ENCODE data around the gene MOK. TPM values are rescaled to one million over a fixed set of nuclear protein-coding genes. Genes with fewer than 3 reads are reported as not detected.
A peak's percentile ranks its signal among the peaks of the same experiment; 100 is the strongest.

MOK gene
- total and polyA plus RNA-seq, 2 donors (not counting 1 experiment from before 2014, with no cell fraction given), result 4.3 to 4.7 TPM

- no peak overlapping the region for H3K4me2 ChIP-seq (ENCODE audit: extremely low read depth, insufficient read depth, low read length)
- no peaks in the 10 kb centered on the region for H3K79me2 ChIP-seq (ENCODE audit: control insufficient read depth, insufficient read depth, low read length)
- no peak overlapping the region for H3K4me3 ChIP-seq (replicated peaks in 1 of 4; ENCODE audit: control extremely low read depth in 1 of 4, insufficient read depth in 1 of 4, low read depth in 3 of 4, low read length in 4 of 4)
- no peak for TF ChIP-seq CTCF (conservative IDR thresholded peaks at IDR 0.05 in 1 of 2, IDR thresholded peaks at IDR 0.05 in 1 of 2; ENCODE audit: low read depth in 1 of 2, low read length in 2 of 2)
- no peak for TF ChIP-seq EZH2 (IDR thresholded peaks at IDR 0.05; ENCODE audit: low read length, missing control alignments)
- H3K36me3 ChIP-seq (ENCODE audit: control insufficient read depth, insufficient read depth, low read length), result no peaks in the 10 kb centered on the region
- H3K27me3 ChIP-seq (ENCODE audit: control insufficient read depth, insufficient read depth, low read length), result no peaks in the 10 kb centered on the region
- DNase-seq (ENCODE audit: low read depth in 2 of 2), result peak in 1 of 2 donors; percentile 22
- no peaks in the 10 kb centered on the region for H4K20me1 ChIP-seq (ENCODE audit: control insufficient read depth, extremely low read depth, insufficient read depth, low read length)
- no peak overlapping the region for H3K9ac ChIP-seq (ENCODE audit: insufficient read depth, low read length)
- H2AFZ ChIP-seq (ENCODE audit: low read length), result no peak overlapping the region
- H3K9me3 ChIP-seq (ENCODE audit: control insufficient read depth, insufficient read depth, low read depth, low read length), result no peaks in the 10 kb centered on the region
- no peak overlapping the region for H3K27ac ChIP-seq (ENCODE audit: insufficient read depth, low read length)
- peaks cover 9% of the 10 kb centered on the region for H3K4me1 ChIP-seq (ENCODE audit: control insufficient read depth, extremely low read depth, insufficient read depth, low read length)
Observed at GRCh38 chr14:102275866-102276265, 29.1 kb downstream of the MOK start.

GRCh38 chr14:102272392-102272791 is 32.6 kb downstream of the MOK start:
- no peaks in the 10 kb centered on the region for H3K36me3 ChIP-seq (ENCODE audit: control insufficient read depth, insufficient read depth, low read length)
- TF ChIP-seq CTCF (conservative IDR thresholded peaks at IDR 0.05 in 1 of 2, IDR thresholded peaks at IDR 0.05 in 1 of 2; ENCODE audit: low read depth in 1 of 2, low read length in 2 of 2) (no peak), EZH2 (IDR thresholded peaks at IDR 0.05; ENCODE audit: low read length, missing control alignments) (no peak)
- no peak overlapping the region for H3K4me3 ChIP-seq (replicated peaks in 1 of 4; ENCODE audit: control extremely low read depth in 1 of 4, insufficient read depth in 1 of 4, low read depth in 3 of 4, low read length in 4 of 4)
- no peaks in the 10 kb centered on the region for H3K27me3 ChIP-seq (ENCODE audit: control insufficient read depth, insufficient read depth, low read length)
- no peak overlapping the region for H2AFZ ChIP-seq (ENCODE audit: low read length)
- H4K20me1 ChIP-seq (ENCODE audit: control insufficient read depth, extremely low read depth, insufficient read depth, low read length), result no peaks in the 10 kb centered on the region
- H3K9ac ChIP-seq (ENCODE audit: insufficient read depth, low read length), result no peak overlapping the region
- H3K9me3 ChIP-seq (ENCODE audit: control insufficient read depth, insufficient read depth, low read depth, low read length), result no peaks in the 10 kb centered on the region
- no peaks in the 10 kb centered on the region for H3K79me2 ChIP-seq (ENCODE audit: control insufficient read depth, insufficient read depth, low read length)
- H3K4me1 ChIP-seq (ENCODE audit: control insufficient read depth, extremely low read depth, insufficient read depth, low read length), result no peaks in the 10 kb centered on the region
- DNase-seq (ENCODE audit: low read depth in 2 of 2), result peak in 1 of 2 donors; percentile 67
- no peak overlapping the region for H3K4me2 ChIP-seq (ENCODE audit: extremely low read depth, insufficient read depth, low read length)
- no peak overlapping the region for H3K27ac ChIP-seq (ENCODE audit: insufficient read depth, low read length)

- no peak for TF ChIP-seq CTCF (conservative IDR thresholded peaks at IDR 0.05 in 1 of 2, IDR thresholded peaks at IDR 0.05 in 1 of 2; ENCODE audit: low read depth in 1 of 2, low read length in 2 of 2)
- TF ChIP-seq EZH2 (IDR thresholded peaks at IDR 0.05; ENCODE audit: low read length, missing control alignments), result no peak
- H3K27me3 ChIP-seq (ENCODE audit: control insufficient read depth, insufficient read depth, low read length), result no peaks in the 10 kb centered on the region
- H3K79me2 ChIP-seq (ENCODE audit: control insufficient read depth, insufficient read depth, low read length), result no peaks in the 10 kb centered on the region
- no peak overlapping the region for H3K4me2 ChIP-seq (ENCODE audit: extremely low read depth, insufficient read depth, low read length)
- peaks cover 2% of the 10 kb centered on the region for H3K4me1 ChIP-seq (ENCODE audit: control insufficient read depth, extremely low read depth, insufficient read depth, low read length)
- no peak overlapping the region for H3K27ac ChIP-seq (ENCODE audit: insufficient read depth, low read length)
- no peak overlapping the region for H3K4me3 ChIP-seq (replicated peaks in 1 of 4; ENCODE audit: control extremely low read depth in 1 of 4, insufficient read depth in 1 of 4, low read depth in 3 of 4, low read length in 4 of 4)
- no peak overlapping the region for H3K9ac ChIP-seq (ENCODE audit: insufficient read depth, low read length)
- H3K9me3 ChIP-seq (ENCODE audit: control insufficient read depth, insufficient read depth, low read depth, low read length), result no peaks in the 10 kb centered on the region
- peak overlapping the region; percentile 67 for H2AFZ ChIP-seq (ENCODE audit: low read length)
- no peaks in the 10 kb centered on the region for H3K36me3 ChIP-seq (ENCODE audit: control insufficient read depth, insufficient read depth, low read length)
- DNase-seq (ENCODE audit: low read depth in 2 of 2), result no peak
- no peaks in the 10 kb centered on the region for H4K20me1 ChIP-seq (ENCODE audit: control insufficient read depth, extremely low read depth, insufficient read depth, low read length)
Observed at GRCh38 chr14:102264775-102265174, 40.2 kb downstream of the MOK start.
